ENCODE results near the gene ZNF366. TPM values are rescaled to one million over a fixed set of nuclear protein-coding genes. Genes with fewer than 3 reads are reported as not detected.

Gene ZNF366
- total RNA-seq, 4 donors from 2014 or later: 2.6 to 14.7 (median 3.8) TPM

GRCh38 chr5:72503888-72504491 is 3.2 kb downstream of the ZNF366 start:
- TF ChIP-seq, protein P1, sequence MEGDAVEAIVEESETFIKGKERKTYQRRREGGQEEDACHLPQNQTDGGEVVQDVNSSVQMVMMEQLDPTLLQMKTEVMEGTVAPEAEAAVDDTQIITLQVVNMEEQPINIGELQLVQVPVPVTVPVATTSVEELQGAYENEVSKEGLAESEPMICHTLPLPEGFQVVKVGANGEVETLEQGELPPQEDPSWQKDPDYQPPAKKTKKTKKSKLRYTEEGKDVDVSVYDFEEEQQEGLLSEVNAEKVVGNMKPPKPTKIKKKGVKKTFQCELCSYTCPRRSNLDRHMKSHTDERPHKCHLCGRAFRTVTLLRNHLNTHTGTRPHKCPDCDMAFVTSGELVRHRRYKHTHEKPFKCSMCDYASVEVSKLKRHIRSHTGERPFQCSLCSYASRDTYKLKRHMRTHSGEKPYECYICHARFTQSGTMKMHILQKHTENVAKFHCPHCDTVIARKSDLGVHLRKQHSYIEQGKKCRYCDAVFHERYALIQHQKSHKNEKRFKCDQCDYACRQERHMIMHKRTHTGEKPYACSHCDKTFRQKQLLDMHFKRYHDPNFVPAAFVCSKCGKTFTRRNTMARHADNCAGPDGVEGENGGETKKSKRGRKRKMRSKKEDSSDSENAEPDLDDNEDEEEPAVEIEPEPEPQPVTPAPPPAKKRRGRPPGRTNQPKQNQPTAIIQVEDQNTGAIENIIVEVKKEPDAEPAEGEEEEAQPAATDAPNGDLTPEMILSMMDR (IDR thresholded peaks at IDR 0.05; ENCODE audit: low read depth): no peak

- TF ChIP-seq, protein P1 (IDR thresholded peaks at IDR 0.05; ENCODE audit: low read depth): no peak
Observed at GRCh38 chr5:72501488-72501887, 5.7 kb downstream of the ZNF366 start.

- TF ChIP-seq, protein P1 (IDR thresholded peaks at IDR 0.05; ENCODE audit: low read depth): no peak
Observed at GRCh38 chr5:72499730-72500129, 7.5 kb downstream of the ZNF366 start.

DNA sequence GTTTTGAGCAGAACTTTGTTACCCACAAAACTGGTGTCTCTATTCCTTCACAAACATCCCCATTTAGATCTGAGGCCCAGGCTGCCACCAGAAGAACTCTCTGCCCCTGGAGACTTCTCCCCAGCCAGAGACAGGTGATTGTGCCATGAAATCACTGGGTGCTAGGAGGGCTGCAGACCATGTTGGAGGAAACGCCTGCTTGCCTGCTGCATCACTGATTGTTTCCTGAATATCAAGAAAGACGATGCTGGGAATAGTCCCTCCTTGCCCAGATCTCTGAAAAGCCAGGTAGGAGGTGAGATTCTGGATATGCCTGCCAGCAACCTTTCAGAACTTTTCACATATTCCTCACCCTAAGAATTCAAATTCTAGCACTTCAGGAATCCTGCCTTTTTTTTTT is 8.1 kb downstream of the ZNF366 start:
- TF ChIP-seq, protein P1 (IDR thresholded peaks at IDR 0.05; ENCODE audit: low read depth): no peak

- TF ChIP-seq, protein P1 (IDR thresholded peaks at IDR 0.05; ENCODE audit: low read depth): no peak
Observed at GRCh38 chr5:72498284-72498683, 8.9 kb downstream of the ZNF366 start.

DNA sequence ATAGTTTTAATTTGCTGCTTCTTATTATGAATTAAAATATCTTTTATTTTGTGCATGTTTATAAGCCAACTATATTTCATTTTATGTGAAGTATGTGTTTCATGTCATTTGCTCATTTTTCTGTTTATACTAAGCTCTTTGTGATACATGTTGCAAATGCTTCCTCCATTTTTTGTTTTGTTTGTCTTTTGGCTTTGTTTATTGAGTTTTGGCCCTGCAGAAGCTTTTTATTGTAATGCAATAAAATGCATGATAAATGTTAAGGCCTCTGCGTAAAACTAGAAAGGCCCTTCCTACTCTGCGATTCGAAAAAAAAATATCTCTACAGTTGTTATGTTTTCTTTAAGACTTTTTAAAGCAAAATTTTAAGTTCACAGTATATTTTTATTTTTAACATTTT is 9.4 kb downstream of the ZNF366 start:
- TF ChIP-seq, protein P1 (IDR thresholded peaks at IDR 0.05; ENCODE audit: low read depth): no peak

DNA sequence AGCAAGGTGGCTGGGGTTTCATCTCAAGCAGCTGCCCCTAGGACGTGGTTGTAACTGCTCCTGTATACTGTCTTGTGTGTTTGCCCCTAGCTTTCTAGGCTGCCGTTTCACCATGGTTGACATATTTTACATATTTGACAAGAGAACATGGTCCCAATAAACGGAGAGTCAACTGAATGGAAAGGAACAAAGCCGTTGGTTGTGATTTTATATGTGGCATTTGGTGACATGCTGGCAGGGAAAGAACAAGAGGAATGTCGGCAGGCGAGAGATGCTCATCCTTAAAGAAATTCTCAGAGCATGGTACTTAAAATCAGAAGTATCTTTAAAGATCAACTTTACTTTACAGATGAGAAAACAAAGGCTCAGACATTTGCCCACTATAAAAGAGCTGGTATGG is 11.8 kb downstream of the ZNF366 start:
- TF ChIP-seq, protein P1 (IDR thresholded peaks at IDR 0.05; ENCODE audit: low read depth): no peak

Measured in subcutaneous adipose tissue (tissue), 4 donors.